Spleen (tissue), 11 donors: ENCODE results near the gene MED27. TPM values are rescaled to one million over a fixed set of nuclear protein-coding genes. Genes with fewer than 3 reads are reported as not detected.

Experiments used
- DNase-seq: peaks from one replicate; pipeline ENCODE4 v3.0.0-alpha.2; 2020
- H3K27ac ChIP-seq, 8 donors: fragments of 200-600 bp; sonication (generic) in 7 of 8; 1 replicate in 4 of 8; 2 replicates in 4 of 8; pipeline versions ENCODE4 v1.5.0 to v1.8.0; 2016 to 2021; ENCODE audit warnings: inconsistent platforms in 4 of 8, mild to moderate bottlenecking in 4 of 8, moderate library complexity in 1 of 8
- H3K27me3 ChIP-seq, 7 donors: fragments of 200-600 bp; sonication (generic) in 6 of 7; replicated peaks in 1 of 7; 1 replicate in 4 of 7; 2 replicates in 3 of 7; pipeline versions ENCODE4 v1.5.0 to v1.8.0; 2016 to 2021; ENCODE audit warnings: inconsistent platforms in 3 of 7, mild to moderate bottlenecking in 1 of 7
- H3K36me3 ChIP-seq, 6 donors: fragments of 200-600 bp; sonication (generic) in 5 of 6; 1 replicate in 4 of 6; 2 replicates in 2 of 6; pipeline versions ENCODE4 v1.5.0 to v1.8.0; 2016 to 2021; ENCODE audit warnings: inconsistent platforms in 2 of 6
- H3K4me1 ChIP-seq, 6 donors: fragments of 200-600 bp; sonication (generic) in 5 of 6; 1 replicate in 3 of 6; 2 replicates in 3 of 6; pipeline versions ENCODE4 v1.5.0 to v1.8.0; 2016 to 2021; ENCODE audit warnings: inconsistent platforms in 3 of 6
- H3K4me3 ChIP-seq, 8 donors: fragments of 200-600 bp; sonication (generic) in 7 of 8; 1 replicate in 4 of 8; 2 replicates in 4 of 8; pipeline versions ENCODE4 v1.5.0 to v1.8.0; 2016 to 2021; ENCODE audit warnings: inconsistent platforms in 4 of 8, mild to moderate bottlenecking in 4 of 8, moderate library complexity in 2 of 8
- H3K9me3 ChIP-seq, 8 donors: fragments of 200-600 bp; sonication (generic) in 7 of 8; 1 replicate in 4 of 8; 2 replicates in 4 of 8; pipeline versions ENCODE4 v1.5.0 to v1.8.0; 2016 to 2021; ENCODE audit warnings: inconsistent platforms in 4 of 8
- CTCF ChIP-seq, 11 experiments: fragments of 200-600 bp in 7 of 11; fragments of 450-650 bp in 4 of 11; sonication (generic) in 4 of 11; IDR thresholded peaks in 8 of 11; conservative IDR thresholded peaks in 3 of 11; 1 replicate in 7 of 11; 2 replicates in 4 of 11; pipeline versions ENCODE4 v1.4.0 to v1.8.0; 2016 to 2021; ENCODE audit warnings: antibody characterized with exemption in 11 of 11, inconsistent platforms in 4 of 11, mild to moderate bottlenecking in 1 of 11
- POLR2A ChIP-seq, 3 donors: fragments of 450-650 bp; IDR thresholded peaks; one replicate each; pipeline ENCODE4 v1.5.1; 2017; ENCODE audit warnings: antibody characterized with exemption in 3 of 3, mild to moderate bottlenecking in 1 of 3
- POLR2AphosphoS5 ChIP-seq, 3 donors: sonication (generic); formaldehyde crosslinking; IDR thresholded peaks; one replicate each; pipeline ENCODE4 v1.5.1; 2017; ENCODE audit warnings: antibody characterized with exemption in 3 of 3
- WGBS, 5 donors: extraction: QIAGEN DNeasy Blood & Tissue Kit in 3 of 5; methylation state at CpG; one replicate each; pipeline versions ENCODE4 v1.1.5 to v1.1.7; 2013 to 2018; 5-methylcytosine and 5-hydroxymethylcytosine counted together
- intact Hi-C: fragments of 100-400 bp; cut with DNase I; formaldehyde crosslinking; loops from one replicate; pipeline ENCODE4 v1.15.0; 2023; ENCODE audit warnings: low total_unique reads
- polyA plus RNA-seq, 3 donors: library from polyadenylated mRNA; stranded (reverse); fragments of 200-250 nt; gene quantifications; one replicate each; pipeline ENCODE4 v1.2.1, GENCODE V29; 2013
- total RNA-seq, 7 donors: library from RNA; depleted of rRNA in 3 of 7; stranded (reverse); fragments of >200 nt in 3 of 7; fragmentation: NEBNext Ultra II Directional in 4 of 7; extraction: Animal tissue kit (Norgen Biotek cat#: 25700) in 4 of 7; gene quantifications; one replicate each; pipeline versions ENCODE4 v1.1.0 to v1.2.1, GENCODE V29; 2016 to 2021
- donor health status: healthy with polysubstance abuse.
- donor health status: DM: no; HTN: no; CAD: no; lungs with moderate emphysema.
- donor health status: DM: no; HTN: no; CAD: no.
- donor health status: Bipolar disorder and iron deficiency.
- donor health status: healthy.
- donor health status: DM: no; HTN: no; CAD: no.
- donor health status: DM: yes; HTN: yes; CAD: no.

Gene MED27
- total and polyA plus RNA-seq, 10 donors: 13.1 to 22.4 (median 16.0) TPM

GRCh38 chr9:132035679-132036078 lies 44.0 kb downstream of the MED27 start:
- WGBS, 5 donors: 87 to 94% (median 89%) methylated on average over 1 of the region's 1 CpG
- Histone ChIP-seq H3K4me3 (no peak overlapping the region), H3K27ac (no peak overlapping the region), H3K4me1 (peaks cover 0 to 40% (median 8%) of the 10 kb centered on the region in 6 donors), H3K9me3 (no peaks in the 10 kb centered on the region), H3K36me3 (peaks cover 0 to 6% (median 0%) of the 10 kb centered on the region in 6 donors), H3K27me3 (no peaks in the 10 kb centered on the region)
- no peak for TF ChIP-seq CTCF (IDR thresholded peaks at IDR 0.05 in 8 of 11, conservative IDR thresholded peaks at IDR 0.05 in 3 of 11)
- no peak for TF ChIP-seq POLR2A (IDR thresholded peaks at IDR 0.05)
- no peak for TF ChIP-seq POLR2AphosphoS5 (IDR thresholded peaks at IDR 0.05)
- intact Hi-C loops: no loop called here
- DNase-seq: no peak

- H3K27me3 ChIP-seq: no peaks in the 10 kb centered on the region
- no peak overlapping the region for H3K27ac ChIP-seq
- no peak overlapping the region for H3K4me3 ChIP-seq
- no peaks in the 10 kb centered on the region for H3K9me3 ChIP-seq
- H3K4me1 ChIP-seq: peaks cover 0 to 50% (median 8%) of the 10 kb centered on the region in 6 donors
- no peaks in the 10 kb centered on the region for H3K36me3 ChIP-seq
- WGBS, 5 donors: 58 to 78% (median 74%) methylated on average over 5 of the region's 5 CpGs
- intact Hi-C loops: no loop called here
- DNase-seq: no peak
- TF ChIP-seq POLR2AphosphoS5 (IDR thresholded peaks at IDR 0.05) (no peak), POLR2A (IDR thresholded peaks at IDR 0.05) (no peak), CTCF (IDR thresholded peaks at IDR 0.05 in 8 of 11, conservative IDR thresholded peaks at IDR 0.05 in 3 of 11) (no peak)
These were observed 47.3 kb downstream of the MED27 start for GRCh38 chr9:132032238-132032950.

- H3K4me3 ChIP-seq: no peak overlapping the region
- WGBS, 5 donors: 66 to 85% (median 77%) methylated on average over 10 of the region's 10 CpGs
- H3K27ac ChIP-seq: no peak overlapping the region
- H3K9me3 ChIP-seq: no peaks in the 10 kb centered on the region
- peaks cover 0 to 50% (median 8%) of the 10 kb centered on the region in 6 donors for H3K4me1 ChIP-seq
- no peaks in the 10 kb centered on the region for H3K27me3 ChIP-seq
- intact Hi-C loops: no loop called here
- H3K36me3 ChIP-seq: no peaks in the 10 kb centered on the region
- no peak for TF ChIP-seq POLR2A (IDR thresholded peaks at IDR 0.05)
- TF ChIP-seq CTCF (IDR thresholded peaks at IDR 0.05 in 8 of 11, conservative IDR thresholded peaks at IDR 0.05 in 3 of 11): no peak
- no peak for TF ChIP-seq POLR2AphosphoS5 (IDR thresholded peaks at IDR 0.05)
- no peak for DNase-seq
These were observed 48.0 kb downstream of the MED27 start for GRCh38 chr9:132031467-132032237.
